GM21786 (cell line): ENCODE measurements around the gene CDX1.
A peak's percentile ranks its signal among the peaks of the same experiment; 100 is the strongest.

ENCODE experiments used
- ATAC-seq: cut with Tn5 transposase; IDR thresholded peaks from one replicate; pipeline ENCODE4 v1.9.1; 2021; ENCODE audit not compliant: unreplicated experiment

The CDX1 gene

DNA sequence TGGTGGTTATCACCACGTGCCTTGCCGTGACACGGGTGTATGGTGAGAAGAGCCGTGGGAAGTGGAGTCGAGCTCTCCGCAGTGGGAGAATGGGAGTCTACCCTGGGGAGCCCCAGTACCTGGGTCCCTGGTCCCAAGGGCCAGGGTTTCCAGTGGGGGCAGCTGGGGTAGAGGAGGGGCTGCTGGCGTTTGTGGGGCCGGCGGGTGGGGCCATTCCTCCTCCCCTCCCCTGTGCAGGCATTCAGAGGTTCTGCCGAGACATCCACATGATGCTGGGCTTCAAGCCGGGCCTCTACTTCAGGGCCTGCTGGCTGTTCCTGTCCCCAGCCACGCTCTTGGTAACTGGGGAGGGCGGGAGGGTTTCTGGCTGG, 38.0 kb downstream of the CDX1 start:
- no peak for ATAC-seq

DNA sequence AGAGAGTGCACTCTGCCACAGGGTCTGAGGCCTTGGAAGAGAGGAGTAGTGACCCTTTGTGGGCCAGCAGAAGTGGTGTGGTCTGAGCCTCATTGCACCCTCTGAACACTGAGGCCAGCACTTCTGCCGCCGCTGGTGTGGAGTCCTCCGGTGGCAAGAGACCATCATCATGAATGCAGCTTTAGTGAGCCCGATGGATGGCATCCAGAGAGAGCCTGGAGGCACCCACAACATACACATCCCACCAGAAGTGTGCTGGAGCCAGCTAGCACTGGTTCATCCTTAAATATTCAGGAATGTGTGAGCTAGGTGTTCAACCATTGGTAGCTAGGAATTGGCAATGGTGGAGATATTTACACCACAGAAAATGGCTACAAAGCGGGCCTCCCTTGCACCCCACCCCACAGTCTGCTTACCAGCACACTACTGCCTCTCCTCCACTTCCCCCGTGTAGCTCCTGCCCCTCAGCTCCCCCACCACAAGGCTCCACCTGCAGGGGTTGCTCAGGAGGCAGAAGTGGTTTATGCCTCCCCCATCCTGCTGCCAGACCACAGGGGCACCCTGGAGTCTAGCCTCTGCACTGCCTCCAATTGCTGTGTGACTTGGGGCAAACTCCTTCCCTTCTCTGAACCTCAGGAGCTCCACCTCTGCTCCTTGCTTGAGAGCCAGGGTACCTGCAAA, 39.7 kb downstream of the CDX1 start:
- ATAC-seq = no peak

DNA sequence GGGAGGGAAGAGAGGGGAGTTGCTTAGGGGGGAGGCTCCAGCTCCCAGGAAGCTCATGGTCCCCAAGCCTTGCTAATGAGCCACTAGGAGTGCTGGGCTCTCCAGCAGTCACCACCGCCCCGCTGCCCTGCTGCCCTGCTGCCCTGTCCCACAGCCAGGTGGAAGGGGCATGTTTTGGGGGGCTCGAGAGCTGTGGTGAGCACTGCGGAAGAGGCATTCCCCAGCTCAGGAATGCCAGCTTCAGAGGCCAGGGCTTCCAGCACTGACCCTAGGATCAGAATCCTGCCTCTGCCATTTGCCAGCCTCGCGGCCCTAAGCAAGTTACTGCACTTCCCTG, 40.2 kb downstream of the CDX1 start:
- ATAC-seq = no peak

DNA sequence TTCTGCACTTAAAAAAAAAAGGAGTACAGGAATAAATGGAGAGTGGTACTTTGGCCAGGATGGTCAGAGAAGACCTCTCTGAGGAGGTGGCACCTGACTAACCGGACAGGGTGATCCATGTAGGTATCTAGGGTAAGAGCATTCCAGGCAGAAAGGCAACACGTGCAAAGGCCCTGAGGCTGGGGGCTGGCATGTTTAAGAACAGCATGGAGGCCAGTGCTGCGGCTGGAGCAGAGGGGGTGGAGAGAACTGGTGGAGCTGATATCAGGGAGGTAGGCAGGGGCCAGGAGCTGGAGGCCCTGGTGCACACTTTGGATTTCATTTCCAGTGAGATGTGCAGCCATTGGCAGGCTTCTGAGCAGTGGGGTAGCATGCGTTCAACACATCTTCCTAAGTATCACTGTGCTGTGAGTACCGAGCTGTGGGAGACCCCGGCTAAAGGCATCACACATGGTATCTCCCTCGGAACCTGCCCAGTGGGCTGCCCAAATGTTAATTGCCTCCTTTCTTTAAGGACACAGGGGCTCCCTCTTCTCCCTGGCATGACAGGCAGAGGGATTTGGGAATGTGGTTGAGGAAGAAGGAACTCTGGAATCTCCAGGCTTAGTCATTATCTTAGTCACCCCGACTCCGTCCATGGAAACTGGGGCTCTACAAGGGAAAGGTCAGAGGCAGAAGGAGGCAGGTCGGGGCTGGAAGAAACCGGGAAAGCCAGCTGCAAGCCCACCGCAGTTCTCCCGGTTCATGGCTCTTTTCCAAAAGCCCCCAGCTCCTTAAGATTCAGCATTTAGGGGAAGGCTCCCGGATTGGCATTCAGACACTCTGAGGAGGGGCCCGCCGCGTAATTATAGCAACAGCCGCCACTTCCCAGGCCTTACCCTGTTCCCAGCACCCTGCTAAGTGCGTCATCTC, 41.9 kb downstream of the CDX1 start:
- no peak for ATAC-seq

DNA sequence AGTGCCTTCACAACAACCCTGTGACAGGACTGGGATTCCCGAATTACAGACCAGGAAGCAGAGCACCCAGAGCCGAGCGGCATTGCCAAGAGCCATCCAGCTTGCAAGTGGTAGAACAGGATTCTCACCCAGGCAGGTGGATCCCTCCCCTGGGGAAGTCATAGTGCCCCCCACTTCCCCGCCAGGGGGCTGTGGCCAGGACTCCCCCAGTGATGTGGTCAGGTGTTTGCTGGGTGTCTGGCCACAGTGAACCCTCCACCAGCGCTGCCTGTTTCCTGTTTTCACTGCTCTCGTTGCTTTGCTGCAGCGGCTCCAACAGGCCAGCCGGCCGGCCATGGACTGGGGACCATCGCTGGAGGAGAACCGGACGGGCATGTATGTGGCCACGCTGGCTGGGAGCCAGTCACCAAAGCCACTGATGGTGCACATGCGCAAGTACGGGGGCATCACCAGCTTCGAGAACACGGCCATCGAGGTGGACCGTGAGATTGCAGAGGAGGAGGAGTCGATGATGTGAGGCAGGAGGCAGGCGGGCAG, 42.6 kb downstream of the CDX1 start:
- peak; percentile 48 for ATAC-seq

DNA sequence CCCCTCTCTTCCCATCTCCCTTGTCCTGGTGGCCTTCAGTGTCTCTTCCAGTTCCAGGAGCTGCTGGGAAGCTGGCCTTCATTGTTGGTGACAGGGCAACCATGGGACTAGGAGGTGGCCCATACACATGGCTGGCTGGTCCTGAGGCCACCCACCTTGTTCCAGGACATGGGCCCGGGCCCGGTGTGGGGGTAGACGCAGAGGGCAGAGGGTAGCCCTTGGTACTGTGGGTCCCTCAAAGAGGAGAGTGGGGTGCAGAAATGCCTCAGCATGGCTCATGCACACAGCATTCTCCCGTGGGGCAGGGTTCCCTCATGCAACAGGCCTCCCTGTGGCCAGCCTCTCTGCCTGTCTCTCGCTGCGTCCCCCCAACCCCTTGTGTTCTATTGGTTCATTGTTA, 44.1 kb downstream of the CDX1 start:
- no peak for ATAC-seq

DNA sequence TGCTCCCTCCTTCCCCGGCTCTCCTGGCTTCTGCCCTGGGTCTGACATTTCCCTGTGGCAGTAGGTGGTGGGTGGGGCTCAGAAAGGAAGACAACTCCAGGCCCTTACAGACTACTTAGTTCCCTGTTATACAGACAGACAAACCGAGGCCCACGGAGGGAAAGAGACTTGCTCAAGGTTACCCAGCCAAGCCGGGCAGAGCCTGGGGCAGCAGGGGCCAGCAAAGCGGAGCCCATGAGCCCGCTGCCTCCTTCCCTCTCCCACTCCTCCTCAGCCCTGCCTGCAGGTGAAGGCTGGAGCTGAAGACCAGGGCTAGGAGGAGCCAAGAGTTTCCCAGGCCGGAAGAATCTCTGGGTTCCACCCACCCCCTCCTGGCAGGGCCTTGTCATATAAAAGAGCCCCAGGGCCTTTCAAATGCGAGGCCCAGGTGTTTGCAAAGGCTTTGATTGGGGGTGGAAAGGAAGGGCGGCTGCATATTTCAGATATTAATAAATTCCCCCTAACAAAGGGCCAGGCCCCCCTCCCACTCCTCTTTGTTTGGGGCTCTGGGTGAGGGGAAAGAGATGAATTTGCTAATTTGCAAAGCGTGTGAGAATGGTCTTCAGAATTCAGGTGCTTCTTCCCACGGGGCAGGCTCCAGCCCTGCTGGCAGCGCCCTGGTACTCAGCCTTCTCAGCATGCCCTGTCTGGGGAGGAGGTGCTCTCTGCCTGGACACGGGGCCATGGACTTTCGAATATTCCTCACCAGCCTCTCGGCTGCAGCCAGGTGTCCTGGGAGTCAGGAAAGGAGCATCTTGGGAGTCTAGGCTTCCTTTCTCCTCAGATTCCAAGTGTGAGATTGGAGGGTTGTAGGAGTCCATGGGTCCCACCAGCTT, 44.8 kb downstream of the CDX1 start:
- no peak for ATAC-seq

DNA sequence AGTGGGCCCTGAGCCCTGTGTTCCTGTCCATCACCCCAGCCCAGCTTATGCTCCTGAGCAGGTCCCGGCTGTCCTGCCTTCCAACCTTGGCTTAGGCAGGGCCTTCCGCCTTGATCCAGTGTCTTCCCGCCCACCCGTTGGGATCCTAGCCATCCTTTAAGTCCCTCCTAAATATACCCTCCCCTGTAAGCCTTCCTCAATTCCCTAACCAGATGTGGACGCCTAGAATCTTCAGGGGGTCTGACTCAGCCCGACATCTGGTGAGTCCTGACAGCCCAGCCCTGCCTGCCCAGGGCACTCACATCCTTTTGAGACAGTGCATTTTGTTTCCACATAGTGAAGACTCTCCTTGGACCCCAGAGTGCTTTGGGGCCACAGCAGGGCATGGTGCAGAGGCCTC, 47.0 kb downstream of the CDX1 start:
- ATAC-seq = no peak

DNA sequence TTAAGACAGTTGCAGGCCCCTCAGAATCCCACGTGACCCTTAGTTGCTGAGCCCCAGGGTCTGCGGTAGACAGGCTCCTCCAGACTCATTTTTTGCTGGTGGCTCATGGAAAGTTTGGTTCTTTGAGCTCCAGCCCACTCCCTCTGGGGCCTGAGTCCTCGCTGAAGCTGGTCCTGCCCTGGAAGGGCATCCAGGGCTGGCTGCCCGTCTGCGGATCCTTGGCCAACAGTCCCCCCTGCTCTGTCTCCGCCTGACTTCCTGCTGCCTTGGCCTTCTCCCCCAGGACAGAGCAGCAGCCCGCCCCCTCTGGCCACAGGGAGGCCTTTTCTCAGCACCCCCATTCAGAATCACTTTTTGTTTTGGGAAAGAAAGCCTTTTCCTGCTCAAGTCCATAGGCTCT, 47.7 kb downstream of the CDX1 start:
- ATAC-seq = no peak

DNA sequence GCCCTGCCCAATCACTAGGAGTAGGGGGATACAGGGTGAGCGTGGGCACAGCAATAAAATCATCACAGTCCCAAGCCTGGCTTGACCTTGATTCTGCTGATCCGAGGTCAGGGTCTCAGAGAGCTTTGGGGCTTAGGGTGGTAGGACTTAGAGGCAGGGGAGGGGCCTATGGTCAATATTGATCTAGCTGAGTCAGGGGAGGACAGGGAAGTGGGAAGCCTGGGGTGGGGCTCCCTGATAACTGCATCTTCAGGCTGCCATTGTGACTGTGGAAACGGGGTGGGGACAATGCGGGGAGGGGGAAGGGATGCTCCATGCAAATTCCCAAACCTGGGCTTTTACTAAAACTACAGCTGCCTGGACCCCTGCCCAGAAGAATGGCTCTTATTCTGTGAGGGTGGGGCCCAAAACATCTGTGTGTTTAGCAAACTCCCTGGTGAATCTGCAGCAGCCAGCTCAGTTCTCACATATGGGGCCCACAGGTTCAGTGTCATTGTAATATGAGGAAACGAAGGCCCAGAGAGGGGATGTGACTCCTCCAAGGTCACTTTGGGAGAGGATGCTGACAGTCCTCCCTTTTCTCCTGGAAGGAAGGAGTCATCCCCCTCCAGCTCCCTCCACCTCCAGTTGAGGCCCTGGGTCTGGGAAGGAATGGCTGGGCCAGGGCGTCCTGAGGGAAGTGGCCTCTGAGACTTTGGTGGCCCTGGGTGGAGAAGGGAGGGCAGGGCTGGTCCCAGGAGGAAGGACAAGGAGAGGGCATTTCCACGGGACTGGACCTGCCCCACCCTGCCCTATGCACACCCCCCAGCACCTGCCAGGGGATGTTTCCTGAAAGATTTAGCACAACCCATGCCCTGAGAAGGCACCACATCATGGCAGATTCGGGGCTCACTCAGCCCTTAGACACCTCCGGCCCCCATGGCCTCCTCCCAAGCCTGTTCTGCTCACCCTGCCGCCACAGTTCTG, 49.7 kb downstream of the CDX1 start:
- ATAC-seq = no peak

DNA sequence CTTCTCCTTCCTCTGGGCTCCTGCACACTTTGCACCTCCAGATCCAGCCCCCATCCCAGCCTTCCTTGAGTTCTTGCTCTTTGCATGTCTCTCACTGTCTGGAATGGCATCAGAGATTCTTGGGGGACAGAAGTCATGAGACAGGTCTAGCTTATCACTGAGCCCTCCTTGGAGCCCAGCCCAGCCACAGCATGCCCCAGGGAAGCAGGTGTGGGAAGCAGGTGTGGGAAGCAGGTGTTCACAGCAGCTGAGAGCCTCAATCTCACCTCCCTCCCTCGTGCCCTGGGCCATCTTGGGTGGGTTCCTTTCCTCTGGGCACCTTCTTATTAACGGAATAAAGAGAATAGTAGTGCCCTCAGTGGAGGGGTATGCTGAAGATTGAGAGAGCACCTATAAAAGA, 50.5 kb downstream of the CDX1 start:
- no peak for ATAC-seq

DNA sequence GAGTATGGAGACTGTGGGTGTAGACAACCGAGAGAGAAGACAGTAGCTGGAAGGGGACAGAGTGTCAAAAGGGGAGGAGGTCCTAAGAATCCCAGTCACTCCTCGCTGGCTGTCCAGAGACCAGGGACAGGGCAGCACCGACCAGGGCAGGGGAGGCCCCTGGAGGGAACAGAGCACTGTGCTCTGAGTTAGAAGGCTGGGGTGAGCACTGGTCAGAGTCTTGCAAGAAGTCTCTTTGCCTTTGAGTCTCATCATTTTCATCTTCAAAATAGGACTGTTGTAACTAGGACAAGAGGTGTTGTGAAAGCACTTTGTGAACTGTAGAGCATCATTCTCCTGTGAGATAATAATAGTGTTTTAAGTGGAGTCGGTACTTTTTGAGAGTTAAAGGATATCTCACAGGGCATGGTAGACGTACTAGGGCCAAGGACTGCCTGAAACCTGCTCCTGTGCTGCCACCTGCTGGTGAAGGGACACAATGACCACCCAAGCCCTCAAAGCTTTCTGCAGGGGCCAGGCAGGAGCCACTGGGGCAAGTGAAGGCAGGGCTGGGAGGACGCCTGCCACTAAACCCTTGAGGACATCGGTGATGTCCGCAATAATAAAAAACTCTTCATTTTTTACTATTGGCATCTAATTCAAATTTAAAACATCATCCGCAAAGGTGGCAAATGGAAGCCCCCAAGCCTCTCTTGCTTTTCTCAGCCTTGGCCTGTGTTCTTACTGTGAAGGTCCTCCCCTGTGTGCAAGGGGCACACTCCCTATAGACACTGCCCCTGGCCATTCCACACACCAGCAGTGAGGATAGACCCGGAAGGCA, 51.5 kb downstream of the CDX1 start:
- ATAC-seq = peak; percentile 94

DNA sequence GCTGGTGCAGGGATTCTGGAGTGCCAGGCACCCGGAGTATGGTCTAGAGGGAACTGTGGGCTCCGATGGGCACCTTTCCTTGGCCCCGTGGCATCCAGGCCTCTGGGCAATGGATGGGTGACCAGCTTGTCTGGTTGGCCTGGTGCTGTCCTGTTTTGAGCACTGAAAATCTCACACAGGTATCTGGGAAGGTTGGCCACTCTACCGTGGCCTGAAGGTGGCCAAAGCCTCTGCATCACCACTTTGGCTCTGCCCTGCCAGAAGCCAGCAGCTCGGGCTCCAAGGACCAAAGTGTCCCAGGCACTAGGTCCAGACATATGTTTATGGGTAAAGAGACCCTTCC, 52.1 kb downstream of the CDX1 start:
- no peak for ATAC-seq

DNA sequence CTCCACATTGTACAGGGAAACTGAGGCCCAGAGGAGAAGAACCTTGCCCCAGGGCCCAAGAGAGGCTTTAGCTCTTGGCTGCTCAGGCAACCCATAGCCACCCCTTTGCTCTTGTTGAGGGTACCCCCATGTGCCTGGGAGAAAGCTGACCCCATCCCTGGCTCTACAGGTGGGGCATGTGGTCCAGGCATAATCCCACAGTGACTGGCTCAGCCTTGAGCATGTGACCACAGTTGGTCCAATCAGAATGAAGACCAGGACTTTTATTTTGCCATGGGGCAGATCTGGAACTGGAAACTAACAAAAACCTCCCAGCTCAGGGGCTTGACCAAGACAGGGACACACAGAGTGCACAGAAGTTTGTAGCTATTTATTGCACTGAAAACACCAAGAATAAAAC, 52.6 kb downstream of the CDX1 start:
- ATAC-seq = no peak

DNA sequence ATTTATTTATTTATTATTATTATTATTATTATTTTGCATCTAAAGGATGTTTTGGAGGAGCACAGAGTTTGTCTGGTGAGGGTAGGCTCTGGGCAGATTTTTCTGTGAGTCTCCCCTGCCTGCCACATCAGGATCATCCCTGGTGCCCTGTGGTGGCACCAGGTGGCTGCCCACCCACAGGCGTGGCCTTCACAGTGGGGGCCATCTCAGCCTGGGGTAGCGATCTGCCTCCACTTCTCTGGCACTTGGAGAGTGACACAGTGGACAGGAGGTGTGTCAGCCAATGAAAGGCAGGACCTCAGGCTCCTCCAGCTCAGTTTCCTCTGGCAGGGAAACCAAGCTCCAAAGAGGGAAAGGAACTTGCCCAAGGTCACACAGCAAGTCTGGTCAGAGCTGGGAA, 53.3 kb downstream of the CDX1 start:
- no peak for ATAC-seq

DNA sequence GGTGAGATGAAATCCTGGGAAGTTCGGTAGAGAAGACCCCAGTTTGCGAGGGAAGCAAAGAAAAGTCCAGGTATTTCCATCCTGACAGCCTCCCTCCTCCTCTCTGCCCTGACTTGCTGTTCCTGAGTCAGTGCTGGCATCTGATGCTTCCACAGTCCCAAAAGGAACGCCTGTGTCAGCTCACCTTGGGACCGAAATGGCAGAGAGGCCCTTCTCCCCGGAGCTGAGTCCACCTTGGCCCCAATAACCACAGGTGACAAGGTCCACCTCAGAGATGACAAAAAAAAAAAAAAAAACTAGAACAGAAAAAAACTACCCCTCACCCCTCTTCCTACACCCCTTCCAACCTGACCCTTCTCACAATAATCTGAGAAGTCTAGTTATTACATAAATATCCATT, 54.9 kb downstream of the CDX1 start:
- ATAC-seq = no peak

DNA sequence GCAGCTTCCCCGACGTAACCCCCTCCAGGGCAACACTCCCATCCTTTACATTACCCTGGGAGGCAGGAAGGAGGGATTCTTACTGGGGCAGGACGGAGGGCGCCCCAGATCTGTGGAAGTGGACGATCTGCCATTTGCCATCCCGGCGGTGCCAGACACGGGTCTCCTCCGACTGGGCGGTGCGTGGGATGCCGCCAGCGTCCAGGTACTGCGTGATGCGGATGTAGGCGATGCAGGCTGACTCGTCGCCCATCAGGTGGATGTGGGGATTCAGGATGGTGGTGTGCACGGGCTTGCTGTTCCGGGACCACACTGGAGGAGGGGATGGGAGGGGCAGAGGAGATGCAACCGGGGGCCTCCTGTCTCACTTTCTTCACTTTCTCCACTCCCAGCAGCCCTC, 56.3 kb downstream of the CDX1 start:
- ATAC-seq = no peak

DNA sequence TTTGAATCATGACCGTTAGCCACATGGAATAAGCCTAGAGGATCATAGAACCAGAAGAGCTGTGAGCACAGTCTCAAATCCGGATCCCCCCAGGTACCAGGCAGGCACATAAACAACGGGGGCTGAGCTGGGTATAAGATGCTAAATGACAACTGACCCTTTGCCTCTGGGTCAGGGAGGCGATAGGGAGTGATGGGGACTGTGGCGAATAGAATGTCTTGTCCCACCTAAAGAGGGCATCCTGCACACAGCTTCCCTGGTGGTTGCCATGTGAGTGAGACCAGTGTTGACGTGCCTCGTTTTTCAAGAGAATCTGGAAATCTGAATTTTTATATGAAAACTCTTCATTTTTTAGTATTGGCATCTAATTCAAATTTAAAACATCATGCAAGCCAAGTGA, 56.9 kb downstream of the CDX1 start:
- no peak for ATAC-seq

DNA sequence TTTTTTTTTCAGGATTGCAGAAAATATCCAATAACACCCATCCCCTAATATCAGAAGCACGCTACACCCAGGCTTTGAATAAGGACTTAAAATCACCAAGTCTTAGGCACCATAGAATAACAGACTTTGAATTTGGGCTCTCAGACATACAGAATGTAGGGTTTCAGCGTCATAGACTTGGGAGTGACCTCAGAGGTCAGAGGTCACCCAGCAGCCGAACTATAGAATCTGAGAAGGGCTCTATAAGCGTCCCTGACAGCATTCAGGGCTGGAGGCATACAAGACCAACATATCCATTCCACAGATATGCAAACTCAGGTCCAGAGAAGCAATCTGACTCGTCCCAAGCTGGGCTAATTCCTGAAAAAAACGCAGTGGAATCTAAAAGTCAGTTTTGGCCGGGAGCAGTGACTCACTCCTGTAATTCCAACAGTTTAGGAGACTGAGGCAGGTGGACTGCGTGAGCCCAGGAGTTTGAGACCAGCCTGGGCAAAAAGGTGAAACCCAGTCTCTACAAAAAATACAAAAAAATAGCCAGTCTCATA, 58.0 kb downstream of the CDX1 start:
- no peak for ATAC-seq
